HG02884 (cell line): ENCODE data around the gene GOPC.

Source experiments
- ATAC-seq: cut with Tn5 transposase; IDR thresholded peaks from one replicate; pipeline ENCODE4 v1.9.1; 2021; ENCODE audit warnings: mild to moderate bottlenecking, moderate library complexity; ENCODE audit not compliant: unreplicated experiment

Gene GOPC

DNA sequence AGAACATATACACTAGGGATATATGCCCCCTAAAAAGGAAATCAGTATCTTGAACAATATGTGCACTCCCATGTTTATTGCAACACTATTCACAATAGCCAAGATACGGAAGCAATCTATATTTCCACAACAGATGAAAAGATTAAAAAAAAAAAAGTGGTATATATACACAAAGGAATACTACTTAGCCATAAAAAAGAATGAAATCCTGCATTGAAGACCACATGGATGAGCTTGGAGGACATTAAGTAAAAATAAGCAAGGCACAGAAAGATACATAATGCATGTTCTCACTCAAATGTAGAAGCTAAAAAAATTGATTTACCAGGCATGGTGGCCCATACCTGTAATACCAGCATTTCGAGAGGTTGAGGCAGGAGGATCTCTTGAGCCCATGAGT, 4.6 kb downstream of the GOPC start:
- no peak for ATAC-seq

GRCh38 chr6:117595099-117595923, 7.0 kb downstream of the GOPC start:
- ATAC-seq: no peak

DNA sequence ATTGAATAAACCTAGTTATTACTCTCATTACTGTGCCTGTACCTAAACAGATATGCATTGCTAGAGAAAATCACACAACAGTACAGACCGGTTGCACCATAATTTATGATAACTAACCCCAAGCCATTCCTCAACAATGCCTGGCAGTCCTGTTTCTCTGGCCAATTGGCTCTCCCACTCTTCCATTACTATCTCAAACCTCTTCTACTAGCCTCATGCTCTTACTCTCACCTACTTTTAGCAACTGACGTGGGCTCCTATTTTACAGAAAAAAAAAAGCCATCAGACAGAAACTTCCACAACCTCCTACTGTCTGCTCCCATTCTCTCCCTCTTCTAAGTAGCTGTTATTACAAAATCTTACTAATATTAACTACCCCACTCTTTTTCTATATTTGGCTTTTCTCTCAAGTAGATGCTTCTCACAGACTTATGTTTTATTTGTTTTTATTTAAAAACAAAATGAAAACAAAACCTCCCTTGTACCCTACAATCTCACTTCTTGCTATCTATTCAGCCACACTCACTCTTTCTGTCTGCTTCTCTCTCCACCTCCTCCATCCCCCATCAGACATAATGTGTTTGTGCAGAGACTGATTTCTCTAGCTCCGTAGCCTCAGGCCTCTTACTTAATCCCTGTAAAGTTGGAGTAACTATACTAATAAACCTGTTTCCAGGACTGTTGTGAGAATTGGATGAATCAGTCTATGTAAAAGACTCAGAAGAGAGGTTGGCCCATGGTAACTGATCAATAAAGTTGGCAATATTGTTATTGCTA, 9.1 kb downstream of the GOPC start:
- no peak for ATAC-seq

- ATAC-seq: no peak
These were observed 10.9 kb downstream of the GOPC start for GRCh38 chr6:117591405-117591804.

DNA sequence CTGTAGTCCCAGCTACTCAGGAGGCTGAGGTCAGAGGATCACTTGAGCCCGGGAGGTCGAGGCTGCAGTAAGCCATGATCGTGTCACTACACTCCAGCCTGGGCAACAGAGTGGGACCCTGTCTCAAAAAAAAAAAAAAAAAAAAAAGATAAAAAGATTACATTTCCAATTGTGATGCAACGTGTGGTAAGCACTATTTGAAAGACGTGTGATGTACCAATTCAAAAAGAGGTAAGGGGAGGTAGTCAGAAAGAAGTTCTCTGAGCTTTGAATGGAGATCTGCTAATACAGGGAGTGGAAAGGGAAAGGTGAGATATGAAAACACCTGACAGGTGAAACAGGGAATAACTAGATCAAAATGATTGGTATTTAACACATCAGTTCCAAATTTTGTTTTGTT, 11.9 kb downstream of the GOPC start:
- no peak for ATAC-seq

DNA sequence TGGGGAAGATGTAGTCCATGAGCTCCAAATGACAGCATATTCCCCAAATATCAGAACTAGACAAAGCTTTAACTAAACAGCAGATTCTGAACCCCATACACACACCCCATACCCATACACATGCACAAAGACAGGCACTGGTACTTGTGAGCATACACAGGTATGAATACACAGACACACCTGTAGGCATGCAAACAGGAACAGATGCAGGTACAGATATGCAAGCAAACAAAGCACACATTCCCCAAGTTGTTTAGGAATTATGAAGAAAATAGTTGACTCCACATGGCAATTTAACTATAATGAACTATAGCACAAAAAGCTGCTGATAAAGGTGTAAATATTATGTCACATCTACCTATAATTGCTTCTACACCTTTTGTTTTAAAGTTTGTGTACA, 16.7 kb downstream of the GOPC start:
- ATAC-seq: no peak

DNA sequence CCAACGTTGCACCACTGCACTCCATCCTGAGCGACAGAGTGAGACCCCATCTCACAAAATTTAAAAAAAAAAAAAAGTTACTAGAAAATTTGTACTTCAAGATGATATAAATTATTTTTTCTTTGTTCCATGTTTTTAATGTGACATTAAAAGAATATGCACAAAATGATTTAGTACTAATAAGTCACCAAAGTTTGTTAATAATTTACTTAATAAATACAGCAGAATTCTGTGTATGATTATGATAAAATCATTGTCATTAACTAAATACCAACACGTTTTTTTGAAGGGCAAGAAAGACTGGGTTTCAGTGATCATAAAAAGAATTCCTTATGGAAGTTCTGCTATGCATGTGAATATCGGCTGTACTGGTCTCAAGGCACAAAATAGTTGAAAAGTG, 28.1 kb downstream of the GOPC start:
- ATAC-seq: no peak

DNA sequence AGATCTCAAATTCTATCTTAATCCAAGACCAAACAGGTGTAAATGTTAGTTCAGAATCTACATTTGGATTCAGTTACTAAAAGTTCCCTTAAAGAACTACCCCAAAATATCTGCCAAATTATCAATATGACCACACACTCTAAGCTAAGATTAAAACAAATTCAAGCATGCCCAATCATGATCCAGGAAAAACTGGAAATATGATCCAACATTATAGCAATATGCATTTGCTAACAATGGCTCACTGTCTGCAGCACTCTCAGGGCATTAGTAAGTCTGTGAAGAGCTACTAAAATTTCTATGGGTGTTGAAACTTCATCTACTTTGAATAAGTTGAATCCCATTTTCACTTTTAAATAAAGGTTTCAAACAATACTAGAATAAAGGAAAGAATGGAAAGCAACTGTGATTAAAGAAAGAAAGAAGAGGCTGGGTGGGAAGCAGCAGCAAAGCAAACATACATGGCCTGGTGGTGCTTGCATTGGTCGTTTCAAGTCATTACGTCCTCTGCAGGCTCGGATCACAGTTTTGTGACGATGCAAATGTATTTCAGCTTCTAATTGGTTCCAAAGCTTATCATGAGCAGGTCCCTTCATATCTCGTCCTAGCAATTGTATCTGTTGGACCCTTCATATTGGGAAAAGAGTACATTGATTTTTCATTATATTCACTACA, 29.2 kb downstream of the GOPC start:
- ATAC-seq: no peak

DNA sequence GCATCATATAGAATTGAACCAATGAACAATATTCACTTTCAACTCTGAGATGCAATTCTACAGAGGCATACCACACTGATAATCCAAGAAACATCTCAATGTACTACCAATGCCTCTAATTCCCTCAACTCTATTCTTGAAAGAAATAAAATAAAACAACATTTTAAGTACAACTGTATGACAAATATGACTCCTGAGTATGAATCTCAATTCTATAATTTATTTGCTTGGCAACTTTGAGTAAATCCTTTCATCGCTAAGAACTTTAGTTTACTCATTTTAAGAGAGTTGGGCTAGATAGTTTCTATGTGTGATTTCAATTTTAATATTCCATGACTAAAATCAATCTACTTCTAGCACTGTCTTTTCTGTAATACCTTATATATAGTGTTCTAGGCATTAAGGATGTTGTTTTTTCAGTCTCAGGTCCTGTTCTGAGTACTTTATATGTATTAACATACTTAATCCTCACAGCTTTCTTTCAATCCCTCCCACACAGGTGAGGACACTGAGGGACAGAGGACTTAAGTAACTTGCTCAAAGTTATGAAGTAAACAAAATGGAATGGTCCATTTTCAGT, 33.4 kb downstream of the GOPC start:
- ATAC-seq: no peak

DNA sequence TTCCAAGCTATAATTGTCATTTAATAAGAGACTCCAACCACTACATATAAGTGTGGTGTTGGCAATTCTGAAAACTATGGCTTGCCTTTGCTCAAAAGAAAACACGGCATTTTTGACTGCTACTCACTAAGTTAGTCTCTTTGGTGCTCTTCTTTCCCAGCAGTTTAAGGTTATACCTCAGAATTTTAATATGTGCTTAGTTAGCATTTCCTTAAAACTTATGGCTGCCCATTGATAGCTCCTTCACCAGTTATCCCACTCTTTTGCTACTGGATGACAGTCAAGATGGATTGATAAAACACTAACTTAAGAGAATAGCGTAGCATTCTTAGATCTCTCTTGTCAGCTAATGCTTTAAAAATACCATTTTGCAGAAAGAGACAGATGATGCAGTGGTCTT, 34.1 kb downstream of the GOPC start:
- no peak for ATAC-seq

DNA sequence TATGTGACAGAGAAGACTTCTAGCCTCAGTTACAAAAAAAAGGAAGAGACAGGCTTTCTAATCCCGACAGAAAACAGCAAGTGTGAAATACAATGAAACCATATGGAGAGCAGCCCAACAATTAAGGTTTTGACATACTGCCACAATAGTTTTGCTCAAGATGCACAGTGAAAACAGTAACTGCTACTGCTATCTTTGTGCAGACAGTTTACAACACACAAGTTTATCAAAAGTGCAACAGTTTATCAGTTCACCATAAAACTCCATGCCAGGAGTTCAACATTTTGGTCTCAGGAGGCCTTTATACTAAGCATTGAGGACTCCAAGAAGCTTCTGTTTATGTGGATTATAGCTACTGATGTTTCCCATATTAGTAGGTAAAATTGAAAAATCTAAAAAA, 37.6 kb downstream of the GOPC start:
- ATAC-seq: no peak

- no peak for ATAC-seq
These were observed 41.2 kb downstream of the GOPC start for GRCh38 chr6:117561128-117561527.

DNA sequence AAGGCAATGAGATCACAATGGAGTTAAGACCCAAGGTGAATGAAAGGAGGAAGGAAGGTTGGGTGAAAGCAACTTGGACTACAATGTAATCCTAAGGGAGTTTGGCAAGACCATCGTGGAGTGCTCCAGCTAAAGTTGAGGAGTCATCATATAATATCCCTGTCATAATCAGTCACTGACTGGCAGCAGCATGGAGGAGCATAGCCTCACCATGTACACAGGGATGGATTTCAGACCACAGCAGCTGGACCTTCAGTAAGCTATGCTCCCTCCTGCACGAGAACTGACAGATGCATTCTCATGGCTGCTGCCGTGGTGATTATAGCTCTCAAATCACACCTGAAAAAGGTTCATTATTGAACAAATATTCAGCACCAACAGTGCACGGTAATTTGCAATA, 43.0 kb downstream of the GOPC start:
- ATAC-seq: no peak

- ATAC-seq: no peak
These were observed 43.5 kb downstream of the GOPC start for GRCh38 chr6:117558818-117559217.

GRCh38 chr6:117557951-117558350, 44.4 kb downstream of the GOPC start:
- ATAC-seq: no peak

DNA sequence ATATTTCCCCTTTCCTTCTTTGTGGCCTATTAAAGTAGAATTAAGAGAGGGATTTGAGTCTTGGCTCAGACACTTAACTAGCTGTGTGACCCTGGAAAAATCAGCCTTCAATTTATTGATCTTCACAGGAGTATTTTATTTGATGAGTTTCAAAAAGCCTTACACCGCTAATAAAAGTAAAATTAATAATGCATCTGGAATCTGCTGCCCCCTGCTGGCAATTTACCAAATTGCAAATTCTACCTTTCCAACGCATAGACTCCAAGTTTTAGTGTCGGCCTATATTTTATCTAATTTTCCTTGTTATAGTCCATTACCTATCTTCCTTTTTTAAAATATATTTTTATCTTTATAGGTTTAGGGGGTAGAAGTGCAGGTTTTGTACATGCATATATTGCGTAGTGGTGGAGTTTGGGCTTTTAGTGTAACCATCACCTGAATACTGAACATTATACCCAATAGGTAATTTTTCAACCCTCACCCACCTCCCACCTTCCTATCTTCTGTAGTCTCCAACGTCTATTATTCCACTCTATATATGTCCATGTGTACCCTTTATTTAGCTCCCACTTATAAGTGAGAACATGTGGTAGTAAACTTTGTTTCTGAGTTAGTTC, 46.3 kb downstream of the GOPC start:
- ATAC-seq: no peak

GRCh38 chr6:117555262-117555849, 47.0 kb downstream of the GOPC start:
- ATAC-seq: no peak

- no peak for ATAC-seq
These were observed 49.2 kb downstream of the GOPC start for GRCh38 chr6:117553142-117553541.

DNA sequence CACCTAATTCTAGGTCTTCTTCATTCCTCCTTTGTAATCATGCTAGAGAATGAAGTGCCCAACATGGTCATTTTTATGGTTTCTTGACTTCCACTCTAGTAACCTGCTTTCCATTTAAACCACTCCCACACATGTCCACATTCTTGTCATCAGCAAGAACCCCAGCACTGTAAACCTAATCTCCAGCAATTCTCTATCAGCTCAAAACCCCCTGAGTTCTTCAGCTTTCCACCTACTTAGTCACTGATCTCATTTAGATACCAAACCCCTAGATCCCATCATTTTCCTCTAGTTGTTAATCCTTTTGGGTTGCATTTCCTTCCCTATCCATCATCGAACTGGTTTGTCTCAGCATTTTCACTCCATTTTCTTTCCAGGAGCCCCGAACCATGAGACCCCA, 49.7 kb downstream of the GOPC start:
- ATAC-seq: no peak

DNA sequence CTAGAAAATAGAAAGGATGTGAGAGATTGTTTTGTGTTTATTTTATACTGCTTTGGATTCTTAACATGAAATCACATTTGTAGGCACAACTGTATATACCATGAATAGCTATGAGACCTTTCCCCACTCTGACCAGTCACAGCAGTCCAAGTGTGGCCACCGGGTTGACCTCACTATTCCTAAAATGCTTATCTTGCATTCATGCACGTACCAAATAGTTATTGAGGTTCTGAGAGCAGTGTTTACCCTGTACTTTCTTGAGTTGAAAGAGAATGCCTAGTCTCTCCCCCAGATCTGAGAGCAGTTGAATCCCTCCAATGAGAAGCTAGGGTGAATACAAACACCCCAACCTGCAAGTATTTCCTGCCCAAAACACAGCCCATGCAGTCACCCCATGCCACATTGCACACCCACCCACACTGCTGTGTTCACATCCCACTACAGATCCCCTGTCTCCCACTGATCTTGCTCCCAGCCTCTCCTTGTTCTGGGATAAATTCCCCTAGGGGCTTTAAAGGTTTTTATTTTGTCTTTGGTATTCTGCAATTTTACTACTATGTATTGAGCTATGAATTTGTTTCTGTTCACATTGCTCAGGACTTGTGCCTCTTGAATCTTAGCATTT, 51.6 kb downstream of the GOPC start:
- no peak for ATAC-seq
